Measurements from ENCODE around the gene CIRBP. TPM values are rescaled to one million over a fixed set of nuclear protein-coding genes. Genes with fewer than 3 reads are reported as not detected.

The CIRBP gene
- total and polyA plus RNA-seq, 9 of the 15 experiments (the other 6 are each of a cell fraction or from before 2014, with no cell fraction given) = 20.5 to 327 (median 176) TPM

- TF ChIP-seq MEF2D (tag; conservative IDR thresholded peaks at IDR 0.05; ENCODE audit: low read depth) = no peak
These were observed 47.9 kb upstream of the CIRBP start (continued) for GRCh38 chr19:1220976-1221903.

- H4K20me1 ChIP-seq (replicated peaks; ENCODE audit: control insufficient read depth, insufficient read depth, low read length) = peaks cover 27% of the 10 kb centered on the region
- ChIA-PET CTCF (ENCODE audit: low intra/inter-chr PET ratio) (interaction anchor here (0.8 kb wide), 2 partner anchors 18 to 27 kb away, joined by 3 read pairs; partner anchors contain the start of gene MIDN), POLR2A (interaction anchor here (0.6 kb wide), 1 partner anchor 11 kb away, joined by 3 read pairs; no protein-coding TSS in a partner anchor)
- ATAC-seq = no peak
- TF ChIP-seq POLR2G (IDR thresholded peaks at IDR 0.05; ENCODE audit: low read depth, low read length) = peak; percentile 18
- no peak for TF ChIP-seq TRIM24 (IDR thresholded peaks at IDR 0.05)
- no TSS peak for BruUV-seq (replicated peaks)
- no peak overlapping the region for H2AFZ ChIP-seq (ENCODE audit: low read depth, low read length)
- H3K36me3 ChIP-seq (ENCODE audit: control insufficient read depth, insufficient read depth, low read length) = peaks cover 84% of the 10 kb centered on the region; the same call in 2 of the 3 replicates
- FAIRE-seq = no peak
- no peaks in the 10 kb centered on the region for H3K27me3 ChIP-seq (ENCODE audit: control insufficient read depth in 2 of 2, insufficient read depth in 2 of 2, low read length in 2 of 2)
- H3K79me2 ChIP-seq (ENCODE audit: control insufficient read depth, insufficient read depth, low read length) = peaks cover 46% of the 10 kb centered on the region
- no peak overlapping the region for H3K9ac ChIP-seq (ENCODE audit: insufficient read depth in 1 of 2, low read depth in 2 of 2, low read length in 2 of 2)
- H3K9me3 ChIP-seq (replicated peaks; ENCODE audit: control insufficient read depth, insufficient read depth, low read depth, low read length) = no peaks in the 10 kb centered on the region
- no peak overlapping the region for H3K27ac ChIP-seq (ENCODE audit: extremely low read depth, low read depth, low read length)
- 98% methylated on average over 9 of the region's 22 CpGs for WGBS (ENCODE audit: insufficient coverage, low coverage, missing lambda C conversion rate)
- in situ Hi-C loops (cut with MboI) (no loop called here), intact Hi-C loops (cut with micrococcal nuclease) (loop anchor here (2.0 kb wide), 1 partner anchor 15 kb away; no protein-coding TSS in a partner anchor)
- no peak for DNase-seq (ENCODE audit: extremely low read depth in 1 of 4, low spot score in 3 of 4)
- H3K4me2 ChIP-seq (ENCODE audit: insufficient read depth, low read length) = no peak overlapping the region
- H3K4me1 ChIP-seq (replicated peaks in 1 of 2; ENCODE audit: control insufficient read depth in 2 of 2, insufficient read depth in 2 of 2, low read length in 2 of 2) = peaks cover 8 to 80% of the 10 kb centered on the region in 2 experiments; a peak in 4 of 5 replicates
- no peak overlapping the region for H3K4me3 ChIP-seq
- H3K9me1 ChIP-seq (ENCODE audit: control insufficient read depth, insufficient read depth, low read length) = peaks cover under 1% of the 10 kb centered on the region
These were observed 47.3 kb upstream of the CIRBP start for GRCh38 chr19:1221904-1222255.

Data from K562 (cell line).